RWPE2 (cell line): Measurements from ENCODE around the gene OR13J1.

ENCODE experiments used
- ATAC-seq: fragments of 200-7000 bp; cut with Tn5 transposase; 3 replicates; pipeline ENCODE4 v1.9.1; 2021; ENCODE audit warnings: low read depth
- DNase-seq: peaks from one replicate; pipeline ENCODE4 v3.0.0-alpha.2; 2020; ENCODE audit warnings: low spot score
- H3K27ac ChIP-seq: fragments of 450-650 bp; 2 replicates; pipeline ENCODE4 v1.5.1; 2017; ENCODE audit warnings: mild to moderate bottlenecking; ENCODE audit not compliant: poor library complexity, severe bottlenecking
- H3K27me3 ChIP-seq: fragments of 250-450 bp; sonication (Bioruptor Pico); 2 replicates; pipeline ENCODE4 v1.5.1; 2021; ENCODE audit warnings: mild to moderate bottlenecking, moderate library complexity; ENCODE audit not compliant: insufficient read depth, poor library complexity, severe bottlenecking
- H3K36me3 ChIP-seq: fragments of 250-450 bp; sonication (Bioruptor Pico); 2 replicates; pipeline ENCODE4 v1.5.1; 2020; ENCODE audit warnings: low read depth, mild to moderate bottlenecking, moderate library complexity
- H3K4me1 ChIP-seq: fragments of 250-450 bp; sonication (Bioruptor Pico); 2 replicates; pipeline ENCODE4 v1.5.1; 2021; ENCODE audit warnings: mild to moderate bottlenecking, moderate library complexity; ENCODE audit not compliant: insufficient read depth, poor library complexity, severe bottlenecking
- H3K4me3 ChIP-seq: fragments of 250-450 bp; sonication (Bioruptor Pico); 2 replicates; pipeline ENCODE4 v1.5.1; 2021; ENCODE audit warnings: mild to moderate bottlenecking, moderate library complexity; ENCODE audit not compliant: severe bottlenecking
- H3K9me3 ChIP-seq: fragments of 250-450 bp; sonication (Bioruptor Pico); 2 replicates; pipeline ENCODE4 v1.5.1; 2021; ENCODE audit warnings: mild to moderate bottlenecking, moderate library complexity; ENCODE audit not compliant: severe bottlenecking
- CTCF ChIP-seq: fragments of 450-650 bp; IDR thresholded peaks from one replicate; pipeline ENCODE4 v1.5.1; 2017; ENCODE audit warnings: mild to moderate bottlenecking, moderate library complexity; ENCODE audit not compliant: poor library complexity, severe bottlenecking

The OR13J1 gene

GRCh38 chr9:35835216-35835632 lies 35.0 kb downstream of the OR13J1 start:
- Histone ChIP-seq H3K27me3 (no peaks in the 10 kb centered on the region), H3K4me1 (no peaks in the 10 kb centered on the region), H3K27ac (no peak overlapping the region), H3K36me3 (no peaks in the 10 kb centered on the region), H3K9me3 (no peaks in the 10 kb centered on the region), H3K4me3 (no peak overlapping the region)
- ATAC-seq (no peak), DNase-seq (peak; percentile 52)
- no peak for TF ChIP-seq CTCF

- Histone ChIP-seq H3K4me3 (no peak overlapping the region), H3K9me3 (no peaks in the 10 kb centered on the region), H3K36me3 (no peaks in the 10 kb centered on the region), H3K27ac (no peak overlapping the region), H3K27me3 (no peaks in the 10 kb centered on the region), H3K4me1 (peaks cover 3% of the 10 kb centered on the region)
- no peak for DNase-seq
- ATAC-seq = no peak
- no peak for TF ChIP-seq CTCF
These were observed 35.7 kb downstream of the OR13J1 start for GRCh38 chr9:35834260-35835215.

GRCh38 chr9:35832814-35833213 lies 37.4 kb downstream of the OR13J1 start:
- H3K36me3 ChIP-seq = no peaks in the 10 kb centered on the region
- H3K4me3 ChIP-seq = no peak overlapping the region
- H3K27ac ChIP-seq = no peak overlapping the region
- no peak for ATAC-seq
- H3K27me3 ChIP-seq = no peaks in the 10 kb centered on the region
- TF ChIP-seq CTCF = no peak
- no peak for DNase-seq
- no peaks in the 10 kb centered on the region for H3K9me3 ChIP-seq
- H3K4me1 ChIP-seq = peaks cover 3% of the 10 kb centered on the region

DNA sequence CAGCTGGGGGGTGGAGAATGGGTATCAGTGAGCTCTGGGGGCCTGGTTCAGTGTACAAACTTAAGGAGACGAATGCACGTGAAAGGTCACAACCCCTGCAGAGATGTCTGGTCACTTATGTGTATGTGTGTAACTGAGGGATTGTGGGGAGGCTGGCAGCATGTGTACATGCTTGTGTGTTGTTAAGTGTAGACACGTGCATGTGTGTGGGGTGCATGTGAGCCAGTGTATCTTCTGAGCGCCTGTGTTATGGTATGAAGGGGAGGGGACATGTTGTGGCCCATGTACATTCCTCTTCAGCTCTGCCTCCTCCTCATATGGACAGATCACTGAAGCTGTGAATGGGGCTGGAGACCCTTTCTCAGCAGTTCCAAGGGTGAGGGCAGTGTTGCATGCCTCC lies 39.2 kb downstream of the OR13J1 start:
- Histone ChIP-seq H3K27ac (no peak overlapping the region), H3K27me3 (no peaks in the 10 kb centered on the region), H3K4me1 (peaks cover 3% of the 10 kb centered on the region), H3K9me3 (no peaks in the 10 kb centered on the region), H3K36me3 (no peaks in the 10 kb centered on the region), H3K4me3 (no peak overlapping the region)
- no peak for TF ChIP-seq CTCF
- DNase-seq (no peak), ATAC-seq (no peak)

DNA sequence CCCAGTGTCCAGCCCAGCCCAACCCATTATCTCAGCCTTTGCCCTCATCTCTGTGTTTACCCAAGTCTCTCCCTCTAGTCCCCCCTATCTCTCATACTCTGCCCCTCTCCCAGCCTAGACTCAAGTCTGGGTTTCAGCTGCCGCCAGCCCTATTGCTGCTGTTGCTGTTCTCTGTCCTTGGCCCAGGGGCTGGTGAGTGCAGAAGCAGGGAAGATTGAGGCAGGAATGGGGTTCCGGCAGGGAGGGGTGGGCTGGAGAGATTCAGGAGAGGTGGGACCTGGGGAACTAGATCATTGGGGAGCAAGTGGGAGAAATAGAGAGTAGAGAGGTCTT lies 40.5 kb downstream of the OR13J1 start:
- ATAC-seq (no peak; the same call in 1 of the 3 replicates), DNase-seq (no peak)
- Histone ChIP-seq H3K27ac (peak overlapping the region; percentile 23), H3K9me3 (no peaks in the 10 kb centered on the region), H3K27me3 (no peaks in the 10 kb centered on the region), H3K36me3 (no peaks in the 10 kb centered on the region), H3K4me3 (peak overlapping the region; percentile 67), H3K4me1 (peaks cover 3% of the 10 kb centered on the region)
- TF ChIP-seq CTCF = no peak
